ENCODE data around the gene KCNS3.

KCNS3 gene

GRCh38 chr2:17867133-17867532 is 11.3 kb upstream of the KCNS3 start:
- H2AFZ ChIP-seq (ENCODE audit: low read depth, low read length, severe bottlenecking) = no peak overlapping the region
- no peaks in the 10 kb centered on the region for H3K79me2 ChIP-seq (ENCODE audit: insufficient read depth, low read length)
- H3K9me3 ChIP-seq (ENCODE audit: insufficient read depth, low read length) = no peaks in the 10 kb centered on the region
- no peak for TF ChIP-seq CTCF (IDR thresholded peaks at IDR 0.05; ENCODE audit: insufficient read depth, low read length, poor library complexity, severe bottlenecking)
- no peak for TF ChIP-seq EZH2phosphoT487 (conservative IDR thresholded peaks at IDR 0.05; ENCODE audit: low read length)
- no peaks in the 10 kb centered on the region for H3K9me2 ChIP-seq (replicated peaks; ENCODE audit: insufficient read depth, low read length)
- no peak overlapping the region for H3K4me3 ChIP-seq (ENCODE audit: insufficient read depth, low read length, poor library complexity, severe bottlenecking)
- H3K36me3 ChIP-seq (ENCODE audit: low read length) = no peaks in the 10 kb centered on the region
- no peak overlapping the region for H3K9ac ChIP-seq (ENCODE audit: low read length)
- no peaks in the 10 kb centered on the region for H3K27me3 ChIP-seq (ENCODE audit: low read length)
- no peaks in the 10 kb centered on the region for H3F3A ChIP-seq (ENCODE audit: insufficient read depth)
- H4K20me1 ChIP-seq (ENCODE audit: low read depth, low read length) = no peaks in the 10 kb centered on the region
- H3K4me2 ChIP-seq (ENCODE audit: low read depth, low read length, poor library complexity, severe bottlenecking) = no peak overlapping the region
- H3K27ac ChIP-seq (ENCODE audit: low read depth, low read length) = no peak overlapping the region

- Histone ChIP-seq H3K79me2 (ENCODE audit: insufficient read depth, low read length) (no peaks in the 10 kb centered on the region), H3K4me3 (ENCODE audit: insufficient read depth, low read length, poor library complexity, severe bottlenecking) (no peak overlapping the region), H4K20me1 (ENCODE audit: low read depth, low read length) (no peaks in the 10 kb centered on the region), H3K9me2 (replicated peaks; ENCODE audit: insufficient read depth, low read length) (no peaks in the 10 kb centered on the region), H3K4me2 (ENCODE audit: low read depth, low read length, poor library complexity, severe bottlenecking) (no peak overlapping the region), H3K27ac (ENCODE audit: low read depth, low read length) (no peak overlapping the region), H3K9ac (ENCODE audit: low read length) (no peak overlapping the region), H3F3A (ENCODE audit: insufficient read depth) (no peaks in the 10 kb centered on the region), H3K9me3 (ENCODE audit: insufficient read depth, low read length) (no peaks in the 10 kb centered on the region), H3K36me3 (ENCODE audit: low read length) (no peaks in the 10 kb centered on the region), H2AFZ (ENCODE audit: low read depth, low read length, severe bottlenecking) (no peak overlapping the region), H3K27me3 (ENCODE audit: low read length) (no peaks in the 10 kb centered on the region)
- TF ChIP-seq CTCF (IDR thresholded peaks at IDR 0.05; ENCODE audit: insufficient read depth, low read length, poor library complexity, severe bottlenecking) = no peak
- TF ChIP-seq EZH2phosphoT487 (conservative IDR thresholded peaks at IDR 0.05; ENCODE audit: low read length) = no peak
These were observed 9.3 kb upstream of the KCNS3 start for GRCh38 chr2:17869128-17869527.

GRCh38 chr2:17871639-17872038 is 6.8 kb upstream of the KCNS3 start:
- Histone ChIP-seq H3K9me3 (ENCODE audit: insufficient read depth, low read length) (no peaks in the 10 kb centered on the region), H3K4me2 (ENCODE audit: low read depth, low read length, poor library complexity, severe bottlenecking) (no peak overlapping the region), H3K4me3 (ENCODE audit: insufficient read depth, low read length, poor library complexity, severe bottlenecking) (no peak overlapping the region), H3K36me3 (ENCODE audit: low read length) (no peaks in the 10 kb centered on the region), H3K9me2 (replicated peaks; ENCODE audit: insufficient read depth, low read length) (no peaks in the 10 kb centered on the region), H2AFZ (ENCODE audit: low read depth, low read length, severe bottlenecking) (no peak overlapping the region), H3K27ac (ENCODE audit: low read depth, low read length) (no peak overlapping the region), H4K20me1 (ENCODE audit: low read depth, low read length) (no peaks in the 10 kb centered on the region), H3F3A (ENCODE audit: insufficient read depth) (no peaks in the 10 kb centered on the region), H3K9ac (ENCODE audit: low read length) (no peak overlapping the region), H3K27me3 (ENCODE audit: low read length) (peaks cover 2% of the 10 kb centered on the region; the same call in 1 of the 2 replicates), H3K79me2 (ENCODE audit: insufficient read depth, low read length) (no peaks in the 10 kb centered on the region)
- TF ChIP-seq CTCF (IDR thresholded peaks at IDR 0.05; ENCODE audit: insufficient read depth, low read length, poor library complexity, severe bottlenecking) (no peak), EZH2phosphoT487 (conservative IDR thresholded peaks at IDR 0.05; ENCODE audit: low read length) (no peak)

Measured in SU-DHL-6 (cell line).